Kidney capillary endothelial cell (primary cell): Measurements from ENCODE around the gene FUT8.

ENCODE experiments used
- DNase-seq: peaks from one replicate; pipeline ENCODE4 v3.0.0-alpha.2; 2018; ENCODE audit warnings: low spot score

Gene FUT8

GRCh38 chr14:65495196-65495595, 82.7 kb downstream of the FUT8 start:
- DNase-seq = no peak

GRCh38 chr14:65496178-65496993, 83.9 kb downstream of the FUT8 start:
- no peak for DNase-seq

GRCh38 chr14:65499138-65499537, 86.6 kb downstream of the FUT8 start:
- no peak for DNase-seq

GRCh38 chr14:65500075-65500474, 87.5 kb downstream of the FUT8 start:
- no peak for DNase-seq

- no peak for DNase-seq
Measured at GRCh38 chr14:65501328-65501727, 88.8 kb downstream of the FUT8 start.

GRCh38 chr14:65502676-65503124, 90.2 kb downstream of the FUT8 start:
- DNase-seq = no peak

- no peak for DNase-seq
Measured at GRCh38 chr14:65503771-65504170, 91.2 kb downstream of the FUT8 start.

- no peak for DNase-seq
Measured at GRCh38 chr14:65506801-65507200, 94.3 kb downstream of the FUT8 start.

- DNase-seq = no peak
Measured at GRCh38 chr14:65509842-65510241, 97.3 kb downstream of the FUT8 start.

- no peak for DNase-seq
Measured at GRCh38 chr14:65513671-65514070, 101.1 kb downstream of the FUT8 start.

GRCh38 chr14:65517635-65518542, 105.4 kb downstream of the FUT8 start:
- DNase-seq = no peak

GRCh38 chr14:65528069-65528468, 115.5 kb downstream of the FUT8 start:
- no peak for DNase-seq

GRCh38 chr14:65531148-65531547, 118.6 kb downstream of the FUT8 start:
- no peak for DNase-seq

- no peak for DNase-seq
Measured at GRCh38 chr14:65533736-65534404, 121.3 kb downstream of the FUT8 start.

GRCh38 chr14:65536781-65537423, 124.4 kb downstream of the FUT8 start:
- no peak for DNase-seq

- no peak for DNase-seq
Measured at GRCh38 chr14:65548878-65549277, 136.3 kb downstream of the FUT8 start.

GRCh38 chr14:65549429-65549828, 136.9 kb downstream of the FUT8 start:
- DNase-seq = no peak

GRCh38 chr14:65550779-65551643, 138.5 kb downstream of the FUT8 start:
- no peak for DNase-seq

GRCh38 chr14:65552724-65553123, 140.2 kb downstream of the FUT8 start:
- no peak for DNase-seq

GRCh38 chr14:65554837-65555236, 142.3 kb downstream of the FUT8 start:
- no peak for DNase-seq

- DNase-seq = no peak
Measured at GRCh38 chr14:65555358-65555757, 142.8 kb downstream of the FUT8 start.
